Measurements from ENCODE around the gene ZCCHC10. TPM values are rescaled to one million over a fixed set of nuclear protein-coding genes. Genes with fewer than 3 reads are reported as not detected.

The ZCCHC10 gene
- total and polyA plus RNA-seq, 2 donors (not counting 3 experiments of a cell fraction or from before 2014, with no cell fraction given) = 25.9 to 32.1 TPM

DNA sequence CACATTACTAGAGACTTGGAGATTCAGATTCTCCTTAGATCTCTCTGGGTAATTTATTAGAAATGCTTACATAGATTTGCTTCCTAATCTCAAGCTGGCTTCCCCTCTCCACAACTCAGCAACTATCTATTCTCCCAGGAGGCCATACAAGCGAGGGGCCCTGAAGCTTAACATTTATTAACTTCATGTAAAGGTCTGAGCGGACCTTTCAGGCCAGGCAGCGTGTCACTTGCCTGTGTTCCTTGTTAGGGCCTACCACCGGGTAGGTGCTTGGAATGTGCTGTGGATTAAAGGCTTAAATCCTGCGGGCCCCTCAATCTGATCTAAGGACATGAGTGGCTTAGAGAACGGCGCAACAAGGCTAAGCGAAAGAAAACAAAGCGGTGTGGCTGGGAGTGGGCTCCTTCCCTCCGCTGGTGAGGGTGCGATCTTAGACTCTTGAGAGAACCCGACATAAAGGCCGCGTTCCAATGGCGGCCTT, 24.8 kb upstream of the ZCCHC10 start:
- Histone ChIP-seq H2AFZ (ENCODE audit: low read depth, low read length) (peak overlapping the region; percentile 2), H3K36me3 (ENCODE audit: control insufficient read depth in 2 of 2, extremely low read depth in 1 of 2, insufficient read depth in 2 of 2, low read length in 2 of 2) (no peaks in the 10 kb centered on the region), H3K79me2 (ENCODE audit: control insufficient read depth, insufficient read depth, low read length) (peaks cover 42% of the 10 kb centered on the region), H3K9me1 (replicated peaks; ENCODE audit: control insufficient read depth, extremely low read depth, insufficient read depth, low read length) (no peaks in the 10 kb centered on the region), H3K27me3 (ENCODE audit: control insufficient read depth in 2 of 2, insufficient read depth in 2 of 2, low read length in 2 of 2) (no peaks in the 10 kb centered on the region), H3K9ac (replicated peaks; ENCODE audit: extremely low read depth, insufficient read depth, low read length) (peak overlapping the region; percentile 96), H4K20me1 (replicated peaks; ENCODE audit: control insufficient read depth, extremely low read depth, insufficient read depth, low read length) (peaks cover 4% of the 10 kb centered on the region), H3K27ac (ENCODE audit: insufficient read depth, low read depth, low read length) (peak overlapping the region; percentile 86), H3K4me3 (replicated peaks in 1 of 3; ENCODE audit: insufficient read depth in 1 of 3, low read depth in 1 of 3, low read length in 3 of 3) (peak overlapping the region; percentile 15 to 90 (median 61)), H3K4me1 (ENCODE audit: control insufficient read depth, extremely low read depth, insufficient read depth, low read length) (peaks cover 37% of the 10 kb centered on the region), H3K4me2 (ENCODE audit: insufficient read depth, low read length) (peak overlapping the region; percentile 85), H3K9me3 (replicated peaks; ENCODE audit: control insufficient read depth, insufficient read depth, low read length) (no peaks in the 10 kb centered on the region)
- POLR2A ChIA-PET = interaction anchor here (0.6 to 1.4 kb wide), 7 partner anchors 24 to 1064 kb away, joined by 3 to 9 read pairs (median 3); partner anchors contain the start of genes AFF4, TCF7, VDAC1 and ZCCHC10
- no peak for TF ChIP-seq EZH2 (IDR thresholded peaks at IDR 0.05; ENCODE audit: borderline replicate concordance, low read depth, low read length, severe bottlenecking)
- no peak for TF ChIP-seq FOS (IDR thresholded peaks at IDR 0.05; ENCODE audit: borderline replicate concordance, insufficient read depth, low read length)
- no peak for TF ChIP-seq POLR2AphosphoS5 (IDR thresholded peaks at IDR 0.05; ENCODE audit: insufficient read depth, low read depth, low read length)
- TF ChIP-seq JUN (IDR thresholded peaks at IDR 0.05; ENCODE audit: borderline replicate concordance, insufficient read depth, insufficient read length, low read depth) = no peak
- no peak for TF ChIP-seq POLR2A (IDR thresholded peaks at IDR 0.05; ENCODE audit: low read depth, low read length)
- no peak for TF ChIP-seq MYC (IDR thresholded peaks at IDR 0.05; ENCODE audit: low read depth, low read length)
- DNase-seq (ENCODE audit: low read depth, low spot score) (no peak), FAIRE-seq (no peak)
- CTCF ChIA-PET = interaction anchor here (1.0 kb wide), 1 partner anchor 19 kb away, joined by 4 read pairs; no protein-coding TSS in a partner anchor
- TSS peak; percentile 91 for BruUV-seq (replicated peaks)
- intact Hi-C loops (cut with micrococcal nuclease) (loop anchor here (1.0 to 10.0 kb wide), 7 partner anchors 9 to 666 kb away; partner anchors contain the start of genes AFF4, SHROOM1 and ZCCHC10), dilution Hi-C loops (cut with MboI; ENCODE audit: extremely low pct_ligation_motif_present, low sequenced_read_pairs) (no loop called here)

DNA sequence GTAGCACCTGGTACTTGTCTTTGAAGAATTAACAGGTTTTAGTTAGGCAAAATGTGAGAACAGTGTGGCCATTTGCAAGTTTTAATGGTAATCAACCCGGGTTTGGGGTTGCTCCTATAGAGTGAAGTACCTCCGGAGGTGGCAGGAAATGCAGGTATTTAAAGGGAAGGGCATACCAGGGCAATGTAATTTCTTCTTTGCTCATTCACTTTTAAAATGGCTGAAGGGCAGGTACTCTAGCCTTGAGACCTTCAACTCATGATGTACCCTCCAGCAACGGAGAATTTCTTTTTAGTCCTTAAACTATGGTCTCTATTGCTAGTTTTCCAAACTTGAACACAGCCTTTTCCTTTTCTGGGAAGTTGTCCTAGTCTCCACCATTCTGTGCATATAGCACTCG, 24.2 kb upstream of the ZCCHC10 start:
- Histone ChIP-seq H3K9me1 (replicated peaks; ENCODE audit: control insufficient read depth, extremely low read depth, insufficient read depth, low read length) (no peaks in the 10 kb centered on the region), H3K27ac (ENCODE audit: insufficient read depth, low read depth, low read length) (peak overlapping the region; percentile 86), H4K20me1 (replicated peaks; ENCODE audit: control insufficient read depth, extremely low read depth, insufficient read depth, low read length) (peaks cover 4% of the 10 kb centered on the region), H3K36me3 (ENCODE audit: control insufficient read depth in 2 of 2, extremely low read depth in 1 of 2, insufficient read depth in 2 of 2, low read length in 2 of 2) (no peaks in the 10 kb centered on the region), H3K4me1 (ENCODE audit: control insufficient read depth, extremely low read depth, insufficient read depth, low read length) (peaks cover 37% of the 10 kb centered on the region), H2AFZ (ENCODE audit: low read depth, low read length) (no peak overlapping the region), H3K9ac (replicated peaks; ENCODE audit: extremely low read depth, insufficient read depth, low read length) (peak overlapping the region; percentile 96), H3K4me3 (replicated peaks in 1 of 3; ENCODE audit: insufficient read depth in 1 of 3, low read depth in 1 of 3, low read length in 3 of 3) (peak overlapping the region in 1 of 3 experiments; percentile 90), H3K79me2 (ENCODE audit: control insufficient read depth, insufficient read depth, low read length) (peaks cover 36% of the 10 kb centered on the region), H3K27me3 (ENCODE audit: control insufficient read depth in 2 of 2, insufficient read depth in 2 of 2, low read length in 2 of 2) (no peaks in the 10 kb centered on the region), H3K4me2 (ENCODE audit: insufficient read depth, low read length) (peak overlapping the region; percentile 85), H3K9me3 (replicated peaks; ENCODE audit: control insufficient read depth, insufficient read depth, low read length) (no peaks in the 10 kb centered on the region)
- dilution Hi-C loops (cut with MboI; ENCODE audit: extremely low pct_ligation_motif_present, low sequenced_read_pairs) (no loop called here), intact Hi-C loops (cut with micrococcal nuclease) (loop anchor here (2.0 to 10.0 kb wide), 4 partner anchors 103 to 666 kb away; partner anchors contain the start of gene SHROOM1)
- FAIRE-seq (no peak), DNase-seq (ENCODE audit: low read depth, low spot score) (no peak)
- BruUV-seq (replicated peaks) = no TSS peak
- POLR2A ChIA-PET = no interaction called here
- TF ChIP-seq POLR2A (IDR thresholded peaks at IDR 0.05; ENCODE audit: low read depth, low read length) (no peak), MYC (IDR thresholded peaks at IDR 0.05; ENCODE audit: low read depth, low read length) (no peak), POLR2AphosphoS5 (IDR thresholded peaks at IDR 0.05; ENCODE audit: insufficient read depth, low read depth, low read length) (no peak), JUN (IDR thresholded peaks at IDR 0.05; ENCODE audit: borderline replicate concordance, insufficient read depth, insufficient read length, low read depth) (no peak), GATA2 (IDR thresholded peaks at IDR 0.05; ENCODE audit: insufficient read depth, insufficient read length, low read depth, low read length) (no peak)
- TF ChIP-seq, protein P1, sequence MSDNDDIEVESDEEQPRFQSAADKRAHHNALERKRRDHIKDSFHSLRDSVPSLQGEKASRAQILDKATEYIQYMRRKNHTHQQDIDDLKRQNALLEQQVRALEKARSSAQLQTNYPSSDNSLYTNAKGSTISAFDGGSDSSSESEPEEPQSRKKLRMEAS (IDR thresholded peaks at IDR 0.05; ENCODE audit: insufficient read depth, insufficient read length) = no peak
- TF ChIP-seq, protein P2, sequence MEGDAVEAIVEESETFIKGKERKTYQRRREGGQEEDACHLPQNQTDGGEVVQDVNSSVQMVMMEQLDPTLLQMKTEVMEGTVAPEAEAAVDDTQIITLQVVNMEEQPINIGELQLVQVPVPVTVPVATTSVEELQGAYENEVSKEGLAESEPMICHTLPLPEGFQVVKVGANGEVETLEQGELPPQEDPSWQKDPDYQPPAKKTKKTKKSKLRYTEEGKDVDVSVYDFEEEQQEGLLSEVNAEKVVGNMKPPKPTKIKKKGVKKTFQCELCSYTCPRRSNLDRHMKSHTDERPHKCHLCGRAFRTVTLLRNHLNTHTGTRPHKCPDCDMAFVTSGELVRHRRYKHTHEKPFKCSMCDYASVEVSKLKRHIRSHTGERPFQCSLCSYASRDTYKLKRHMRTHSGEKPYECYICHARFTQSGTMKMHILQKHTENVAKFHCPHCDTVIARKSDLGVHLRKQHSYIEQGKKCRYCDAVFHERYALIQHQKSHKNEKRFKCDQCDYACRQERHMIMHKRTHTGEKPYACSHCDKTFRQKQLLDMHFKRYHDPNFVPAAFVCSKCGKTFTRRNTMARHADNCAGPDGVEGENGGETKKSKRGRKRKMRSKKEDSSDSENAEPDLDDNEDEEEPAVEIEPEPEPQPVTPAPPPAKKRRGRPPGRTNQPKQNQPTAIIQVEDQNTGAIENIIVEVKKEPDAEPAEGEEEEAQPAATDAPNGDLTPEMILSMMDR (IDR thresholded peaks at IDR 0.05; ENCODE audit: extremely low read depth in 1 of 2, insufficient read depth in 1 of 2, low read depth in 1 of 2, low read length in 2 of 2) = no peak
- CTCF ChIA-PET = no interaction called here

All from endothelial cell of umbilical vein (primary cell).